Activated T-cell treated with anti-CD3 and anti-CD28 coated beads, Interleukin-2, amount 50 U/mL, for 72 hours (primary cell): ENCODE results near the gene C2orf49. TPM values are rescaled to one million over a fixed set of nuclear protein-coding genes. Genes with fewer than 3 reads are reported as not detected.

Experiments used
- ATAC-seq, 2 donors: fragments of 150-1000 bp; cut with Tn5 transposase; replicated peaks in 1 of 2; 2 replicates each; pipeline ENCODE4 v1.10.0; 2021; ENCODE audit warnings: moderate library complexity in 2 of 2, mild to moderate bottlenecking in 1 of 2
- DNase-seq, 2 donors: peaks; one replicate each; pipeline ENCODE4 v3.0.0; 2021 to 2022; ENCODE audit warnings: mixed read lengths in 1 of 2
- H3K27ac Mint-ChIP-seq: one replicate; pipeline ENCODE4 v1.8.0; 2022; ENCODE audit warnings: mild to moderate bottlenecking, moderate library complexity, mixed read lengths
- H3K27me3 Mint-ChIP-seq: one replicate; pipeline ENCODE4 v1.8.0; 2022; ENCODE audit warnings: low read depth, mixed read lengths
- H3K36me3 Mint-ChIP-seq, 2 donors: one replicate each; pipeline ENCODE4 v1.8.0; 2022; ENCODE audit warnings: mixed read lengths in 2 of 2, mild to moderate bottlenecking in 1 of 2; ENCODE audit not compliant: insufficient read depth in 2 of 2
- H3K4me1 Mint-ChIP-seq: one replicate; pipeline ENCODE4 v1.8.0; 2022; ENCODE audit warnings: low read depth, mixed read lengths
- H3K4me3 Mint-ChIP-seq, 2 donors: one replicate each; pipeline ENCODE4 v1.8.0; 2022; ENCODE audit warnings: mild to moderate bottlenecking in 2 of 2, mixed read lengths in 2 of 2, moderate library complexity in 2 of 2
- H3K9me3 Mint-ChIP-seq, 2 donors: one replicate each; pipeline ENCODE4 v1.8.0; 2022; ENCODE audit warnings: mixed read lengths in 2 of 2
- total RNA-seq, 2 donors: library from RNA; stranded (reverse); gene quantifications; one replicate each; pipeline ENCODE4 v1.2.3, GENCODE V29; 2022

The C2orf49 gene
- total RNA-seq, 2 donors from 2014 or later, result 15.9 to 18.9 TPM

DNA sequence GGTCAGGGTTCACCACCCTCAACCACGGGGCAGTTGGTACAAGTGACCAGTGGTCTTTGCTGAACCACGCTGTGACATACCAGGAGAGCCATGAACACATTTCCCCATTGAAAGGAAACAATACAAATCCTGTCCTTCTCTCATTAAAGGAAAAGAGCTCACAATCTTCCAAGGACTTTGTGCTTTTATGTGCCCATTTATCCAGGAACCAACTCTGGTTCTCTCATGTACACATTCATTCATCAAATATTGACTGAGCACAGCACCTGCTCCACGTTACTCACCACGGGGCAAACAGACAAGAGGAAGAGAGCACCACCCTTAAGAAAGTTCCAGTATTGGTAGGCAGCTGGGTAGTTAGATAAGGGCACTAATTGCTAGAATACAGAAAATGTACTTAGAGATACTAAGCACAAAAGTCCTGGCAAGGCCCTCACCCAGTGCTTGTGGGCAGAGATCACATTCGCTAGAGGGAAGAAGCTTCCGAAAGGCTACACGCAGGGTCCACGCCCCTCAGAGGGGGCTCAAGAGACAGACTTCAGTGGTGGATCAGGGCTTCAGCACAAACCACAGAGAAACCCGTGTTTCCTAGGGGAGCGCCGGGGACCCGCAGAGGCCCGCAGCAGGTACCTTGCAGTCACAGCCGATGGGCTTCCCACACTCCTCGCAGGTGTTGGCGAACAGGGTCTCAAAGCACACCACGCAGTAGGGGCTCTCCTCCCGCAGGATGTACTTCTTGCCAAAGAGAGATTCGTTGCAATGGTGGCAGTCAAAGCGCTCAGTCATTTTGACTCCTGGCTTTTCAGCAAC, 48.6 kb downstream of the C2orf49 start:
- Mint-ChIP-seq H3K27ac (no peak overlapping the region), H3K36me3 (no peaks in the 10 kb centered on the region), H3K27me3 (no peaks in the 10 kb centered on the region), H3K4me1 (no peaks in the 10 kb centered on the region), H3K4me3 (no peak overlapping the region), H3K9me3 (no peaks in the 10 kb centered on the region)
- no peak for DNase-seq
- no peak for ATAC-seq

DNA sequence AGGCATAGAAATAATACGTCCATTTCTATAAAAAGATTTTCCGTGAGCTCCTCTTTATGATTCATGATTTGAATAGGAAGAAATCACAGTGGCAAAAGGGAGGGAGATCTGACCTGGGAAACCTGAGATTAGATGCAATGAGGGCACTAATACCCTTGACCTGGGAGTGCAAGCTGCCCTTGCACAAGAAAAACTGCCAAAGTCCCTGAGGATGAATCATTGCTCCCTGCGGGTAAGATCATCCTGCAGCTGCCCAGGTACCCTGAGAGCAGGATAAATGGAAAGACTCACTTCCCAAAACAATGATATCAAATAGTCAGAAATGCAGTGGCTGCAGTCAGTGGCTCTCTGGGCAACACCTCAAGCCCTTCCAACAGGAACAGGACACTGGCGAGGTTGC, 49.9 kb downstream of the C2orf49 start:
- no peaks in the 10 kb centered on the region for H3K4me1 Mint-ChIP-seq
- no peak for ATAC-seq
- H3K4me3 Mint-ChIP-seq, result no peak overlapping the region
- H3K27ac Mint-ChIP-seq, result no peak overlapping the region
- no peak for DNase-seq
- H3K27me3 Mint-ChIP-seq, result no peaks in the 10 kb centered on the region
- H3K9me3 Mint-ChIP-seq, result no peaks in the 10 kb centered on the region
- no peaks in the 10 kb centered on the region for H3K36me3 Mint-ChIP-seq

DNA sequence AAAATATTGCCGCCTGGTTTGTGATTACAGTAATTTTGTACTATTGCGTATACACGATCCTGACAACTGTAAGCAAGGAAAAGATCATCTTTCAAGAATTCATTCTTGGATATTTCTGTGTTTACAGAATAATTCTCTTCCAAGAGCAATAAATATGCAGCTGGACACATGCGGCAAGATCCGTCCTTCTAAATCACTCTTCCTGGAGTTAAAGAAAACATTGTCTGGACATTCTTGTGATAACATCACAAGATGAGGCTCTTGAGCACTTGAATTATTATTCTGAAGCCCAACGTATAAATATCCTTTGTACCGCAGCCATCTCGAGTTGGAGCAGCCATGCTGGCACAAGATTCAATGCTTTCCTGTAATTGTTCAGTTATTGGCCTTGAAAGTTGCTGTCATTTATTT, 51.6 kb downstream of the C2orf49 start:
- no peak overlapping the region for H3K27ac Mint-ChIP-seq
- DNase-seq, result no peak
- no peaks in the 10 kb centered on the region for H3K4me1 Mint-ChIP-seq
- no peaks in the 10 kb centered on the region for H3K9me3 Mint-ChIP-seq
- no peaks in the 10 kb centered on the region for H3K27me3 Mint-ChIP-seq
- no peak overlapping the region for H3K4me3 Mint-ChIP-seq
- ATAC-seq, result no peak
- H3K36me3 Mint-ChIP-seq, result no peaks in the 10 kb centered on the region

DNA sequence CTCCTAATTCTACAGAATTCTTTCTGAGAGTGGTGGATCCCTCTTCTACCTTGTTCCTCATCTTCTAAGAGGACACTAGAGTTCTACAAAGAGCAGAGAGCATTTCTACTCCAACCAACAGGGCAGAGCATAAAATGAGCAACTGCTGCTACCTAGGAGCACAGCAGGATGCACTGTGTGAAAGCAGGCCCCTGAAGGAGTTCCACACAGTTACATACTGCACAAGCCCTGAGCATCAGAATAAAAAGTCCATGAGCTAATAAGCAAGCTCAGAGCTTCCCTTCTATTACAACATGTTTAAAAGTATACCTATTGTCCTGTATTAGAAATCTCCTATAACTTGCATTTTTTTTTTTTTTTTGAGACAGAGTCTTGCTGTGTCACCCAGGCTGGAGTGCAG, 53.1 kb downstream of the C2orf49 start:
- DNase-seq, result no peak
- Mint-ChIP-seq H3K4me1 (peaks cover 5% of the 10 kb centered on the region), H3K4me3 (no peak overlapping the region), H3K27ac (no peak overlapping the region), H3K9me3 (no peaks in the 10 kb centered on the region), H3K36me3 (no peaks in the 10 kb centered on the region), H3K27me3 (no peaks in the 10 kb centered on the region)
- no peak for ATAC-seq

DNA sequence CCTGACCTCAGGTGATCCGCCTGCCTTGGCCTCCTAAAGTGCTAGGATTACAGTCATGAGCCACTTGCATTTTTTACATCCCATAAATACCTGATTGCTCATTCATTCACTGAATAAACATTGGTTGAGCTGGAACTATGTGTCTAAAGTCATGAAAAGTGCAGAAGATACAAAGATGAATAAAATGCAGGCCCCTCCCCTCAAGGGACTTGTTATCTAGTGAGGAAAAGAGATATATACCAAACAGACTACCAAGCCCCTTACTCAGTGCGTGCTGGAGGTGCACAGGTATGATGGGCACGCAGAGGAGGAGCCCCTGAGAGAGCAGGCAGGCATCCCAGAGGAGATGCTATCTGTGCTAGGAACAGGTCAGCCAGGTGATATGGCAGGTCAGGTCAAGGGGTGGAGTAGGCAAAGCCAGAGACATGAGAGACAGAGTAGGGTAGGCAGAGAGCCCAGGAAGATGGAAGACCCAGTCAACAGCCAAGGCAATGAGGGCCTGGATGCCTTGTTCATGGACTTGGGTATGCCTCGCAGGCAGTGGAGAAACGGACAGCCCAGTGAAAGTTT, 53.8 kb downstream of the C2orf49 start:
- H3K4me3 Mint-ChIP-seq, result no peak overlapping the region
- H3K27me3 Mint-ChIP-seq, result no peaks in the 10 kb centered on the region
- ATAC-seq, result no peak
- H3K36me3 Mint-ChIP-seq, result no peaks in the 10 kb centered on the region
- H3K4me1 Mint-ChIP-seq, result peaks cover 5% of the 10 kb centered on the region
- no peaks in the 10 kb centered on the region for H3K9me3 Mint-ChIP-seq
- H3K27ac Mint-ChIP-seq, result no peak overlapping the region
- DNase-seq, result no peak

GRCh38 chr2:105391763-105392662, 54.7 kb downstream of the C2orf49 start:
- Mint-ChIP-seq H3K4me1 (peaks cover 11% of the 10 kb centered on the region), H3K36me3 (no peaks in the 10 kb centered on the region), H3K4me3 (no peak overlapping the region), H3K9me3 (no peaks in the 10 kb centered on the region), H3K27ac (no peak overlapping the region), H3K27me3 (no peaks in the 10 kb centered on the region)
- ATAC-seq (no peak), DNase-seq (no peak)

GRCh38 chr2:105393373-105394055, 56.2 kb downstream of the C2orf49 start:
- ATAC-seq, result no peak

GRCh38 chr2:105394951-105395611, 57.7 kb downstream of the C2orf49 start:
- Mint-ChIP-seq H3K27me3 (peaks cover 9% of the 10 kb centered on the region), H3K4me3 (no peak overlapping the region), H3K4me1 (peaks cover 11% of the 10 kb centered on the region), H3K27ac (no peak overlapping the region), H3K9me3 (no peaks in the 10 kb centered on the region), H3K36me3 (no peaks in the 10 kb centered on the region)
- DNase-seq, result no peak
- ATAC-seq, result no peak

More at GRCh38 chr2:105393373-105394055, 56.2 kb downstream of the C2orf49 start:
- Mint-ChIP-seq H3K4me3 (no peak overlapping the region), H3K27me3 (no peaks in the 10 kb centered on the region), H3K36me3 (no peaks in the 10 kb centered on the region), H3K4me1 (peaks cover 11% of the 10 kb centered on the region), H3K27ac (no peak overlapping the region), H3K9me3 (no peaks in the 10 kb centered on the region)
- DNase-seq, result no peak

DNA sequence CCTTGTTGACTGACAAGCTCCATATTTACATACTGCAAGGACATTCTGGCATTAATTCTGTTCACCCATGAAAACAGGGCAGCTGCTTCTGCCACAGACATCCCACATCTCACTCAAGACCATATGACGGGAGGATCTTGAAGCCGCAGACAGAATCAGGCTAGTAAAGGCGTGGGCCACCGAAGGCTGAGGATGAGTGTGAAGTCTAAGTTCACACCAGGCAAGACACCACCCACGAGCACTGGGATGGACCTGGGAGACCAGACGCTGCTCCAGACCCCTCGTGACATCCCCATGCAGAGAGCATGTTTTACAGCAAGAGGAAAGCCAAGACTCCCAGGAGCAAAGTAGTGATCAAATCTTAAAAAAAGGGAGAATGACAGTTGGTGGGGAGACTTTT, 58.4 kb downstream of the C2orf49 start:
- Mint-ChIP-seq H3K36me3 (no peaks in the 10 kb centered on the region), H3K9me3 (no peaks in the 10 kb centered on the region), H3K27ac (no peak overlapping the region), H3K27me3 (peaks cover 11% of the 10 kb centered on the region), H3K4me1 (peaks cover 11% of the 10 kb centered on the region), H3K4me3 (no peak overlapping the region)
- DNase-seq (no peak), ATAC-seq (no peak)

GRCh38 chr2:105396254-105397024, 59.1 kb downstream of the C2orf49 start:
- Mint-ChIP-seq H3K27ac (no peak overlapping the region), H3K4me3 (no peak overlapping the region), H3K27me3 (peaks cover 11% of the 10 kb centered on the region), H3K36me3 (no peaks in the 10 kb centered on the region), H3K9me3 (no peaks in the 10 kb centered on the region), H3K4me1 (peaks cover 11% of the 10 kb centered on the region)
- peak; percentile 49 to 73 for DNase-seq
- ATAC-seq, result peak; percentile 68 to 69

GRCh38 chr2:105397025-105397722, 59.8 kb downstream of the C2orf49 start:
- peaks cover 11% of the 10 kb centered on the region for H3K4me1 Mint-ChIP-seq
- peak overlapping the region in 1 of 2 donors; percentile 22 for H3K4me3 Mint-ChIP-seq
- H3K27me3 Mint-ChIP-seq, result peaks cover 11% of the 10 kb centered on the region
- no peaks in the 10 kb centered on the region for H3K36me3 Mint-ChIP-seq
- ATAC-seq (no peak), DNase-seq (no peak)
- no peaks in the 10 kb centered on the region for H3K9me3 Mint-ChIP-seq
- no peak overlapping the region for H3K27ac Mint-ChIP-seq
